Measurements from ENCODE around the gene ENOX2. TPM values are rescaled to one million over a fixed set of nuclear protein-coding genes. Genes with fewer than 3 reads are reported as not detected.

The ENOX2 gene
- total RNA-seq, 1 experiment from 2014 or later = 11.4 TPM

DNA sequence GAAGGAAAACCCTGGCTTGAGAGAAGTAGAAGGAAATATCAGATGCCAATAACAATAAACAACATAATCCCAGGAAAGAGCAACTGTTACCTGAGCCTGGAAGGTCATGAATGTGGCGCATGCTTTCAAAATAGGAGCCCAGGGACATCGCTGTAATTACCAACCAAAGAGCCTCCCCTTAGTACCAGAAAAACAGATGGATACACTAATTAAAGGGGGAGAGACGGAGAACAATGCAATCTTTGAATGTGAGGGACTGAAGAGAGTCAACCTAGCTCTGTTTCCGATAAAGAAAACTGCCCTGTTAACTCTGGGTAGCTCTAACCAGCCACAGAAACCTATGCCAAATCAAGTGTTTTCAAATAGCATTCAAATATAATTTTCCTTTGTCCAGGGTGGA is 161.4 kb downstream of the ENOX2 start:
- ChIA-PET CTCF (no interaction called here), POLR2A (no interaction called here)
- H3K9me3 ChIP-seq = no peaks in the 10 kb centered on the region
- H3K36me3 ChIP-seq (ENCODE audit: control insufficient read depth, insufficient read depth, low read length) = no peaks in the 10 kb centered on the region
- intact Hi-C loops (cut with micrococcal nuclease; ENCODE audit: unreplicated experiment) = no loop called here
- no peak for DNase-seq
- TF ChIP-seq, protein P1, sequence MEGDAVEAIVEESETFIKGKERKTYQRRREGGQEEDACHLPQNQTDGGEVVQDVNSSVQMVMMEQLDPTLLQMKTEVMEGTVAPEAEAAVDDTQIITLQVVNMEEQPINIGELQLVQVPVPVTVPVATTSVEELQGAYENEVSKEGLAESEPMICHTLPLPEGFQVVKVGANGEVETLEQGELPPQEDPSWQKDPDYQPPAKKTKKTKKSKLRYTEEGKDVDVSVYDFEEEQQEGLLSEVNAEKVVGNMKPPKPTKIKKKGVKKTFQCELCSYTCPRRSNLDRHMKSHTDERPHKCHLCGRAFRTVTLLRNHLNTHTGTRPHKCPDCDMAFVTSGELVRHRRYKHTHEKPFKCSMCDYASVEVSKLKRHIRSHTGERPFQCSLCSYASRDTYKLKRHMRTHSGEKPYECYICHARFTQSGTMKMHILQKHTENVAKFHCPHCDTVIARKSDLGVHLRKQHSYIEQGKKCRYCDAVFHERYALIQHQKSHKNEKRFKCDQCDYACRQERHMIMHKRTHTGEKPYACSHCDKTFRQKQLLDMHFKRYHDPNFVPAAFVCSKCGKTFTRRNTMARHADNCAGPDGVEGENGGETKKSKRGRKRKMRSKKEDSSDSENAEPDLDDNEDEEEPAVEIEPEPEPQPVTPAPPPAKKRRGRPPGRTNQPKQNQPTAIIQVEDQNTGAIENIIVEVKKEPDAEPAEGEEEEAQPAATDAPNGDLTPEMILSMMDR (IDR thresholded peaks at IDR 0.05; ENCODE audit: insufficient read depth in 1 of 2, low read depth in 1 of 2, low read length in 1 of 2, severe bottlenecking in 1 of 2, unreplicated experiment in 1 of 2) = no peak
- H3K27me3 Mint-ChIP-seq (ENCODE audit: insufficient read depth, unreplicated experiment) = no peaks in the 10 kb centered on the region
- H3K27ac Mint-ChIP-seq (ENCODE audit: unreplicated experiment) = no peak overlapping the region
- no peaks in the 10 kb centered on the region for H3K4me1 Mint-ChIP-seq (ENCODE audit: low read depth, unreplicated experiment)
- no peak overlapping the region for H3K4me3 ChIP-seq (ENCODE audit: low read depth, low read length)
- H3K36me3 Mint-ChIP-seq (ENCODE audit: insufficient read depth, unreplicated experiment) = no peaks in the 10 kb centered on the region
- H3K4me1 ChIP-seq = no peaks in the 10 kb centered on the region
- no peaks in the 10 kb centered on the region for H3K27me3 ChIP-seq (replicated peaks; ENCODE audit: control insufficient read depth, insufficient read depth, low read length)
- no TSS peak for BruUV-seq (replicated peaks)
- H3K4me3 Mint-ChIP-seq (ENCODE audit: unreplicated experiment) = no peak overlapping the region
- H3K9me3 Mint-ChIP-seq (ENCODE audit: unreplicated experiment) = no peaks in the 10 kb centered on the region

DNA sequence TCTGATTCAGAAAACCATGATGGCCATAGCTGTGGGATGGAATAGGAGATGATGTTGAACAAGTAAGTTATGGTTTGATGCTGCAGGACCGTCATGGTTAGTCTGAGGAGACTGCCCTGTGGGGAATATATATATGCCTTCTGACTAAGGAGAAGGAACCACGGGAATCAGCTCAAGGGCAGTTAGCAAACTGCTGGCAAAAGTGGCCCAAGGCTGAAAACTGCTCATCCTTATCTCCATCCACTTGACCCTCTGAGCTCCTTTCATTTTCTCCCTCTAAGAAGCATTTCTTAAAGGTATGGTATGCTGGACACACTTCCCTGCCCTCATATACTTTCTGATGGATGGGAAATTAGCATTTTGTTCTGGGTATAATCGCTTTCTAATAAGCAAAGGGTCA is 161.9 kb downstream of the ENOX2 start:
- ChIA-PET CTCF (no interaction called here), POLR2A (no interaction called here)
- Mint-ChIP-seq H3K27ac (ENCODE audit: unreplicated experiment) (no peak overlapping the region), H3K9me3 (ENCODE audit: unreplicated experiment) (no peaks in the 10 kb centered on the region), H3K27me3 (ENCODE audit: insufficient read depth, unreplicated experiment) (no peaks in the 10 kb centered on the region), H3K4me1 (ENCODE audit: low read depth, unreplicated experiment) (no peaks in the 10 kb centered on the region), H3K4me3 (ENCODE audit: unreplicated experiment) (no peak overlapping the region), H3K36me3 (ENCODE audit: insufficient read depth, unreplicated experiment) (no peaks in the 10 kb centered on the region)
- Histone ChIP-seq H3K4me3 (ENCODE audit: low read depth, low read length) (no peak overlapping the region), H3K27me3 (replicated peaks; ENCODE audit: control insufficient read depth, insufficient read depth, low read length) (no peaks in the 10 kb centered on the region), H3K4me1 (no peaks in the 10 kb centered on the region), H3K9me3 (no peaks in the 10 kb centered on the region), H3K36me3 (ENCODE audit: control insufficient read depth, insufficient read depth, low read length) (no peaks in the 10 kb centered on the region)
- TF ChIP-seq, protein P1 (IDR thresholded peaks at IDR 0.05; ENCODE audit: insufficient read depth in 1 of 2, low read depth in 1 of 2, low read length in 1 of 2, severe bottlenecking in 1 of 2, unreplicated experiment in 1 of 2) = no peak
- no TSS peak for BruUV-seq (replicated peaks)
- DNase-seq = no peak
- intact Hi-C loops (cut with micrococcal nuclease; ENCODE audit: unreplicated experiment) = no loop called here

DNA sequence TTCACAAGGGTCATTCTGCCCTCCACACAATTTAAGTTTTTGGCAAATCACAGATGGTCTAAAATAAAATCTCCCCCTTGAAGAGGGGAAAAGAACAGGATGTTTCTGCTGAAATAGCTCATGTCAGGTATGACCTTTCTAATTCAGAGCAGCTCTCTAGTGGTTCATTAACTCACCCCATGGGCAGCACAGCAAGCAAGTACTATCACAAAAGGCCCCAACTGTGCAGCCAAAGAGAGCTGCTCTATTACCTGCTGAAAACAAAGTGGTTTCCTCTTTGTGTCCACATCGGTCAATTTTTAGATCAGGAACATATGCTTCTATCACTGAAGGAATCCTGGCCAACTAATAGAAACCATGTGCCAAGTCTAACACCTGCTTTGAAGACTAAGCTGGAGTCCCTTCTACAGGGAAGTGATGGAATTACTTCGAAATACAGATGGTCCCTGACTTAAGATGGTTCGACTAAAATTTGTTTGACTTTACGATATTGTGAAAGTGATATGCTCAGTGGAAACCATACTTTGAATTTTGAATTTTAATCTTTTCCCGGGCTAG is 164.3 kb downstream of the ENOX2 start:
- Histone ChIP-seq H3K4me3 (ENCODE audit: low read depth, low read length) (no peak overlapping the region), H3K4me1 (no peaks in the 10 kb centered on the region), H3K9me3 (no peaks in the 10 kb centered on the region), H3K36me3 (ENCODE audit: control insufficient read depth, insufficient read depth, low read length) (no peaks in the 10 kb centered on the region), H3K27me3 (replicated peaks; ENCODE audit: control insufficient read depth, insufficient read depth, low read length) (no peaks in the 10 kb centered on the region)
- Mint-ChIP-seq H3K9me3 (ENCODE audit: unreplicated experiment) (no peaks in the 10 kb centered on the region), H3K4me3 (ENCODE audit: unreplicated experiment) (no peak overlapping the region), H3K27me3 (ENCODE audit: insufficient read depth, unreplicated experiment) (no peaks in the 10 kb centered on the region), H3K27ac (ENCODE audit: unreplicated experiment) (no peak overlapping the region), H3K36me3 (ENCODE audit: insufficient read depth, unreplicated experiment) (no peaks in the 10 kb centered on the region), H3K4me1 (ENCODE audit: low read depth, unreplicated experiment) (no peaks in the 10 kb centered on the region)
- intact Hi-C loops (cut with micrococcal nuclease; ENCODE audit: unreplicated experiment) = no loop called here
- TF ChIP-seq, protein P1 (IDR thresholded peaks at IDR 0.05; ENCODE audit: insufficient read depth in 1 of 2, low read depth in 1 of 2, low read length in 1 of 2, severe bottlenecking in 1 of 2, unreplicated experiment in 1 of 2) = no peak
- no TSS peak for BruUV-seq (replicated peaks)
- ChIA-PET CTCF (no interaction called here), POLR2A (no interaction called here)
- DNase-seq = no peak
